Neural cell (in vitro differentiated cells): Measurements from ENCODE around the gene IFT80.

Experiments used
- CTCF ChIP-seq: fragments of 450-650 bp; IDR thresholded peaks from 2 replicates; pipeline ENCODE4 v1.5.1; 2014; ENCODE audit warnings: antibody characterized with exemption, mild to moderate bottlenecking, moderate library complexity; ENCODE audit not compliant: poor library complexity, severe bottlenecking
- EP300 ChIP-seq: fragments of 450-650 bp; conservative IDR thresholded peaks from 2 replicates; pipeline ENCODE4 v1.6.1; 2014; ENCODE audit warnings: antibody characterized with exemption, mild to moderate bottlenecking, moderate library complexity; ENCODE audit not compliant: poor library complexity, severe bottlenecking
- EZH2 ChIP-seq: fragments of 200-600, 300-800 bp; shearing (Covaris generic), sonication (generic); IDR thresholded peaks from 2 replicates; pipeline ENCODE4 v1.6.1; 2014; ENCODE audit warnings: antibody characterized with exemption, low read length, borderline replicate concordance, mild to moderate bottlenecking; ENCODE audit not compliant: insufficient read depth, poor library complexity, severe bottlenecking
- RAD21 ChIP-seq: fragments of 450-650 bp; conservative IDR thresholded peaks from 2 replicates; pipeline ENCODE4 v1.6.1; 2014; ENCODE audit warnings: antibody characterized with exemption, mild to moderate bottlenecking, moderate library complexity

GRCh38 chr3:160227419-160227818 lies 171.6 kb downstream of the IFT80 start:
- TF ChIP-seq CTCF = no peak
- no peak for TF ChIP-seq RAD21
- TF ChIP-seq EZH2 = no peak
- no peak for TF ChIP-seq EP300
